Stomach (tissue), 9 donors: Measurements from ENCODE around the gene FKBP9. TPM values are rescaled to one million over a fixed set of nuclear protein-coding genes. Genes with fewer than 3 reads are reported as not detected.

Experiments used
- DNase-seq, 2 donors: peaks; one replicate each; pipeline versions ENCODE4 v3.0.0 to v3.0.0-alpha.2; 2013 to 2019
- H3K27ac ChIP-seq, 5 donors: fragments of 200-600 bp in 4 of 5; sonication (generic) in 4 of 5; one replicate each; pipeline ENCODE4 v1.5.1; 2013 to 2019; ENCODE audit warnings: mild to moderate bottlenecking in 1 of 5, moderate library complexity in 1 of 5
- H3K27me3 ChIP-seq, 3 donors: fragments of 200-600 bp; sonication (generic); one replicate each; pipeline ENCODE4 v1.5.1; 2017 to 2019; ENCODE audit warnings: mixed run types in 1 of 3
- H3K36me3 ChIP-seq, 4 donors: fragments of 200-600 bp; sonication (generic); 1 replicate in 3 of 4; 2 replicates in 1 of 4; pipeline ENCODE4 v1.5.1; 2016 to 2019
- H3K4me1 ChIP-seq, 4 donors: fragments of 200-600 bp; sonication (generic); one replicate each; pipeline ENCODE4 v1.5.1; 2016 to 2019
- H3K4me3 ChIP-seq, 4 donors: fragments of 200-600 bp; sonication (generic) in 3 of 4; one replicate each; pipeline ENCODE4 v1.5.1; 2016 to 2019; ENCODE audit warnings: mild to moderate bottlenecking in 1 of 4
- H3K9me3 ChIP-seq, 4 donors: fragments of 200-600 bp; sonication (generic); one replicate each; pipeline ENCODE4 v1.5.1; 2016 to 2019
- CTCF ChIP-seq, 7 experiments: fragments of 450-650 bp in 4 of 7; fragments of 200-600 bp in 3 of 7; sonication (generic) in 3 of 7; IDR thresholded peaks; one replicate each; pipeline ENCODE4 v1.5.1; 2016 to 2019; ENCODE audit warnings: antibody characterized with exemption in 7 of 7, control low read depth in 2 of 7, mild to moderate bottlenecking in 1 of 7
- EP300 ChIP-seq: sonication (generic); formaldehyde crosslinking; IDR thresholded peaks from one replicate; pipeline ENCODE4 v1.6.1; 2017; ENCODE audit warnings: antibody characterized with exemption
- POLR2A ChIP-seq, 4 donors: fragments of 450-650 bp; IDR thresholded peaks; one replicate each; pipeline ENCODE4 v1.6.1; 2016; ENCODE audit warnings: antibody characterized with exemption in 4 of 4, control low read depth in 2 of 4, mild to moderate bottlenecking in 1 of 4, moderate library complexity in 1 of 4
- POLR2AphosphoS5 ChIP-seq, 3 donors: sonication (generic); formaldehyde crosslinking; IDR thresholded peaks; one replicate each; pipeline ENCODE4 v1.6.1; 2016; ENCODE audit warnings: antibody characterized with exemption in 3 of 3
- WGBS, 5 donors: extraction: QIAGEN DNeasy Blood & Tissue Kit in 3 of 5; methylation state at CpG; one replicate each; pipeline versions ENCODE4 v1.1.5 to v1.1.7; 2013 to 2018; 5-methylcytosine and 5-hydroxymethylcytosine counted together
- intact Hi-C: fragments of 100-400 bp; cut with DNase I; formaldehyde crosslinking; loops from one replicate; pipeline ENCODE4 v1.15.1; 2023; ENCODE audit warnings: low total_unique reads
- polyA plus RNA-seq, 3 donors: library from polyadenylated mRNA; stranded (reverse); fragments of 200-250 nt; gene quantifications; one replicate each; pipeline ENCODE4 v1.2.3, GENCODE V29; 2013
- total RNA-seq, 5 donors: library from RNA; depleted of rRNA; stranded (reverse); fragments of >200 nt; gene quantifications; one replicate each; pipeline versions ENCODE4 v1.1.0 to v1.2.3, GENCODE V29; 2014 to 2016
- donor health status: healthy with polysubstance abuse.
- donor health status: Bipolar disorder and iron deficiency.
- donor health status: healthy.

FKBP9 gene
- total and polyA plus RNA-seq, 8 donors, result 11.3 to 869 (median 138) TPM

- Histone ChIP-seq H3K27me3 (no peaks in the 10 kb centered on the region), H3K27ac (no peak overlapping the region), H3K4me3 (no peak overlapping the region), H3K4me1 (peaks cover 16 to 81% (median 46%) of the 10 kb centered on the region in 4 donors), H3K9me3 (no peaks in the 10 kb centered on the region), H3K36me3 (no peaks in the 10 kb centered on the region)
- WGBS, 5 donors, result 86 to 95% (median 88%) methylated on average over 3 of the region's 3 CpGs
- intact Hi-C loops, result no loop called here
- no peak for DNase-seq
- no peak for TF ChIP-seq POLR2A (IDR thresholded peaks at IDR 0.05)
- TF ChIP-seq POLR2AphosphoS5 (IDR thresholded peaks at IDR 0.05), result no peak
- TF ChIP-seq EP300, result no peak
- no peak for TF ChIP-seq CTCF (IDR thresholded peaks at IDR 0.05)
Observed at GRCh38 chr7:33048257-33048656, 91.0 kb downstream of the FKBP9 start.

GRCh38 chr7:33048704-33049103 lies 91.5 kb downstream of the FKBP9 start:
- WGBS, 5 donors, result 86 to 91% (median 88%) methylated on average over 1 of the region's 1 CpG

GRCh38 chr7:33050535-33051318 lies 93.5 kb downstream of the FKBP9 start:
- intact Hi-C loops, result no loop called here
- no peaks in the 10 kb centered on the region for H3K27me3 ChIP-seq
- peak overlapping the region in 4 of 5 donors; percentile 36 to 73 (median 50) for H3K27ac ChIP-seq
- WGBS, 5 donors, result 0 to 39% (median 0%) methylated on average over 1 of the region's 1 CpG
- TF ChIP-seq CTCF (IDR thresholded peaks at IDR 0.05) (peak in 4 of 7 experiments; percentile 44 to 73 (median 61)), EP300 (no peak)
- no peaks in the 10 kb centered on the region for H3K36me3 ChIP-seq
- peak overlapping the region in 1 of 4 donors; percentile 13 for H3K4me3 ChIP-seq
- peaks cover 9 to 65% (median 32%) of the 10 kb centered on the region in 4 donors for H3K4me1 ChIP-seq
- no peaks in the 10 kb centered on the region for H3K9me3 ChIP-seq
- DNase-seq, result peak in 1 of 2 donors; percentile 84

More at GRCh38 chr7:33048704-33049103, 91.5 kb downstream of the FKBP9 start:
- Histone ChIP-seq H3K4me1 (peaks cover 13 to 81% (median 43%) of the 10 kb centered on the region in 4 donors), H3K27ac (no peak overlapping the region), H3K9me3 (no peaks in the 10 kb centered on the region), H3K36me3 (no peaks in the 10 kb centered on the region), H3K4me3 (no peak overlapping the region), H3K27me3 (no peaks in the 10 kb centered on the region)
- intact Hi-C loops, result no loop called here
- TF ChIP-seq POLR2AphosphoS5 (IDR thresholded peaks at IDR 0.05) (no peak), CTCF (IDR thresholded peaks at IDR 0.05) (no peak), POLR2A (IDR thresholded peaks at IDR 0.05) (no peak), EP300 (no peak)
- DNase-seq, result no peak

- peaks cover 9 to 52% (median 24%) of the 10 kb centered on the region in 4 donors for H3K4me1 ChIP-seq
- intact Hi-C loops, result no loop called here
- DNase-seq, result no peak
- H3K4me3 ChIP-seq, result no peak overlapping the region
- no peaks in the 10 kb centered on the region for H3K27me3 ChIP-seq
- no peaks in the 10 kb centered on the region for H3K36me3 ChIP-seq
- H3K27ac ChIP-seq, result peak overlapping the region in 1 of 5 donors; percentile 20
- WGBS, 5 donors, result 14 to 44% (median 30%) methylated on average over 1 of the region's 1 CpG
- TF ChIP-seq EP300 (no peak), POLR2A (IDR thresholded peaks at IDR 0.05) (no peak)
- no peaks in the 10 kb centered on the region for H3K9me3 ChIP-seq
Observed at GRCh38 chr7:33053721-33054120, 96.5 kb downstream of the FKBP9 start.
